HK-2 (cell line): ENCODE measurements around the gene SYNJ2.
"Not testable (repeated sequence)": the region's sequence is repeated elsewhere in the genome, so short reads cannot be mapped to it uniquely, and the experiment has no call there.

ENCODE experiments used
- DNase-seq: peaks from one replicate; pipeline ENCODE4 v3.0.0-alpha.2; 2018; ENCODE audit not compliant: unreplicated experiment

The SYNJ2 gene

GRCh38 chr6:157981395-157982101, at the start of gene SYNJ2:
Gene SYNJ2, plus strand, starts transcription at chr6:157981863. Its CDS starts 99 bp downstream, at chr6:157981962.
- DNase-seq, result peak; percentile 81

- DNase-seq, result no peak
These were observed 45.9 kb upstream of the SYNJ2 start for GRCh38 chr6:157935786-157936185.

- no peak for DNase-seq
These were observed 44.3 kb upstream of the SYNJ2 start for GRCh38 chr6:157937318-157937717.

GRCh38 chr6:157937916-157938315, 43.7 kb upstream of the SYNJ2 start:
- no peak for DNase-seq

- DNase-seq, result not testable (repeated sequence)
These were observed 41.2 kb upstream of the SYNJ2 start for GRCh38 chr6:157940375-157941036.

- no peak for DNase-seq
These were observed 40.4 kb upstream of the SYNJ2 start for GRCh38 chr6:157941101-157941863.

GRCh38 chr6:157942351-157942750, 39.3 kb upstream of the SYNJ2 start:
- no peak for DNase-seq

GRCh38 chr6:157943249-157943963, 38.3 kb upstream of the SYNJ2 start:
- no peak for DNase-seq

GRCh38 chr6:157943964-157944283, 37.7 kb upstream of the SYNJ2 start:
- DNase-seq, result no peak

GRCh38 chr6:157944983-157945931, 36.4 kb upstream of the SYNJ2 start:
- DNase-seq, result no peak

GRCh38 chr6:157946053-157946617, 35.5 kb upstream of the SYNJ2 start:
- no peak for DNase-seq

- DNase-seq, result peak; percentile 13
These were observed 34.7 kb upstream of the SYNJ2 start for GRCh38 chr6:157946865-157947532.

- not testable (repeated sequence) for DNase-seq
These were observed 30.8 kb upstream of the SYNJ2 start for GRCh38 chr6:157950899-157951298.

GRCh38 chr6:157951828-157952227, 29.8 kb upstream of the SYNJ2 start:
- no peak for DNase-seq

GRCh38 chr6:157952861-157953351, 28.8 kb upstream of the SYNJ2 start:
- DNase-seq, result no peak

GRCh38 chr6:157953580-157954091, 28.0 kb upstream of the SYNJ2 start:
- DNase-seq, result no peak

- DNase-seq, result peak; percentile 19
These were observed 27.2 kb upstream of the SYNJ2 start for GRCh38 chr6:157954150-157955117.

GRCh38 chr6:157955675-157956074, 26.0 kb upstream of the SYNJ2 start:
- DNase-seq, result no peak
